MM.1S (cell line): ENCODE measurements around the gene CCNJL.

Source experiments
- EZH2 ChIP-seq: fragments of 300-600 bp; sonication (generic); optimal IDR thresholded peaks from 2 replicates; pipeline ENCODE3; 2017; ENCODE audit warnings: low read depth, mild to moderate bottlenecking, antibody characterized with exemption, low read length, mixed read lengths
- EZH2phosphoT487 ChIP-seq: fragments of 300-600 bp; sonication (generic); IDR thresholded peaks from 2 replicates; pipeline ENCODE4 v1.6.1; 2018; ENCODE audit warnings: antibody characterized with exemption, low read length
- TF ChIP-seq, protein P1 (sequence below): fragments of 300-600 bp; sonication (generic); IDR thresholded peaks from 2 replicates; pipeline ENCODE4 v1.5.1; 2016; ENCODE audit warnings: antibody characterized with exemption, low read length, mixed read lengths

DNA sequence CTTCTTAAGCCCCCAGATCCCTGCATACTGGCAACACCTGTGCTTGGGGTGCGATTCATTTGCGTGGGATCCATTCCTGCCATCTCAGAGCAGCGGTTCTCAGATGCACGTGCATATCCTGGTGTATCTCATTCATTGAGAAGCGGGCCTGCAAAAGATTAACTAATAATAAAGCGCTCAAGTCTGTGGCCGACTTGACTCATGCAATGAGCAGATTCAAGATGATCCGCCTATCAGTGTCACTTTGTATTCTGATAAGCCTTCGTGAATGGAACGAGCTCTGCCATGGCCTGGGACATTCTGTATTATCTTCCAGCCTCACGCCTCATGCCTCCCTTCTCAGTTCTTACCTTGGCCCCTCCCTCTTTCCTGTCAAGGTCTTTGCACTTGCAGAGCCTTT is 35.7 kb upstream of the CCNJL start:
- TF ChIP-seq, protein P1, sequence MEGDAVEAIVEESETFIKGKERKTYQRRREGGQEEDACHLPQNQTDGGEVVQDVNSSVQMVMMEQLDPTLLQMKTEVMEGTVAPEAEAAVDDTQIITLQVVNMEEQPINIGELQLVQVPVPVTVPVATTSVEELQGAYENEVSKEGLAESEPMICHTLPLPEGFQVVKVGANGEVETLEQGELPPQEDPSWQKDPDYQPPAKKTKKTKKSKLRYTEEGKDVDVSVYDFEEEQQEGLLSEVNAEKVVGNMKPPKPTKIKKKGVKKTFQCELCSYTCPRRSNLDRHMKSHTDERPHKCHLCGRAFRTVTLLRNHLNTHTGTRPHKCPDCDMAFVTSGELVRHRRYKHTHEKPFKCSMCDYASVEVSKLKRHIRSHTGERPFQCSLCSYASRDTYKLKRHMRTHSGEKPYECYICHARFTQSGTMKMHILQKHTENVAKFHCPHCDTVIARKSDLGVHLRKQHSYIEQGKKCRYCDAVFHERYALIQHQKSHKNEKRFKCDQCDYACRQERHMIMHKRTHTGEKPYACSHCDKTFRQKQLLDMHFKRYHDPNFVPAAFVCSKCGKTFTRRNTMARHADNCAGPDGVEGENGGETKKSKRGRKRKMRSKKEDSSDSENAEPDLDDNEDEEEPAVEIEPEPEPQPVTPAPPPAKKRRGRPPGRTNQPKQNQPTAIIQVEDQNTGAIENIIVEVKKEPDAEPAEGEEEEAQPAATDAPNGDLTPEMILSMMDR, result no peak
- no peak for TF ChIP-seq EZH2
- TF ChIP-seq EZH2phosphoT487, result no peak
